ENCODE results near the gene RGS9.

DNA sequence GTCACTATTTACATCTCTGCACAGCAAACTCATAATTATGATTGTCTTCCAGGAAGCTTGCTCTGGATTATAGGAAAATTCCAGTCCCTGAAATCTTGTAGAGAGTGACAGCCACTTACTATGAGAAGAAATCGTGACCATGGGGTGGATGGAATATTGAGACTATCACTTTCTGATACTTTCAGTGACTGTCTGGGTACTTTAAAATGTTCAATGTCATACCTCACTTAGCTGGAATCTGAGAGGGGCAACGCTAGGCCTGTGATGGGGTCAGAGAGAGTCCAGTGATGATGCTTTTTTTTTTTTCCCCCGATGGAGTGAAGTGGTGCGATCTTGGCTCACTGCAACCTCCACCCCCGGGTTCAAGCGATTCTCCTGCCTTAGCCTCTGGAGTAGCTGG is 32.2 kb upstream of the RGS9 start:
- TF ChIP-seq HOXA7 (CRISPR knock-in tag; IDR thresholded peaks at IDR 0.05) (no peak), HDAC2 (IDR thresholded peaks at IDR 0.05) (no peak), POLR2A (IDR thresholded peaks at IDR 0.05; ENCODE audit: low read length) (no peak), KDM1A (IDR thresholded peaks at IDR 0.05; ENCODE audit: low read depth) (no peak), CEBPB (IDR thresholded peaks at IDR 0.05) (no peak), ZSCAN20 (CRISPR knock-in tag; IDR thresholded peaks at IDR 0.05) (no peak)
- TF ChIP-seq, protein P1, sequence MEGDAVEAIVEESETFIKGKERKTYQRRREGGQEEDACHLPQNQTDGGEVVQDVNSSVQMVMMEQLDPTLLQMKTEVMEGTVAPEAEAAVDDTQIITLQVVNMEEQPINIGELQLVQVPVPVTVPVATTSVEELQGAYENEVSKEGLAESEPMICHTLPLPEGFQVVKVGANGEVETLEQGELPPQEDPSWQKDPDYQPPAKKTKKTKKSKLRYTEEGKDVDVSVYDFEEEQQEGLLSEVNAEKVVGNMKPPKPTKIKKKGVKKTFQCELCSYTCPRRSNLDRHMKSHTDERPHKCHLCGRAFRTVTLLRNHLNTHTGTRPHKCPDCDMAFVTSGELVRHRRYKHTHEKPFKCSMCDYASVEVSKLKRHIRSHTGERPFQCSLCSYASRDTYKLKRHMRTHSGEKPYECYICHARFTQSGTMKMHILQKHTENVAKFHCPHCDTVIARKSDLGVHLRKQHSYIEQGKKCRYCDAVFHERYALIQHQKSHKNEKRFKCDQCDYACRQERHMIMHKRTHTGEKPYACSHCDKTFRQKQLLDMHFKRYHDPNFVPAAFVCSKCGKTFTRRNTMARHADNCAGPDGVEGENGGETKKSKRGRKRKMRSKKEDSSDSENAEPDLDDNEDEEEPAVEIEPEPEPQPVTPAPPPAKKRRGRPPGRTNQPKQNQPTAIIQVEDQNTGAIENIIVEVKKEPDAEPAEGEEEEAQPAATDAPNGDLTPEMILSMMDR (IDR thresholded peaks at IDR 0.05) = no peak
- TF ChIP-seq, protein P2, sequence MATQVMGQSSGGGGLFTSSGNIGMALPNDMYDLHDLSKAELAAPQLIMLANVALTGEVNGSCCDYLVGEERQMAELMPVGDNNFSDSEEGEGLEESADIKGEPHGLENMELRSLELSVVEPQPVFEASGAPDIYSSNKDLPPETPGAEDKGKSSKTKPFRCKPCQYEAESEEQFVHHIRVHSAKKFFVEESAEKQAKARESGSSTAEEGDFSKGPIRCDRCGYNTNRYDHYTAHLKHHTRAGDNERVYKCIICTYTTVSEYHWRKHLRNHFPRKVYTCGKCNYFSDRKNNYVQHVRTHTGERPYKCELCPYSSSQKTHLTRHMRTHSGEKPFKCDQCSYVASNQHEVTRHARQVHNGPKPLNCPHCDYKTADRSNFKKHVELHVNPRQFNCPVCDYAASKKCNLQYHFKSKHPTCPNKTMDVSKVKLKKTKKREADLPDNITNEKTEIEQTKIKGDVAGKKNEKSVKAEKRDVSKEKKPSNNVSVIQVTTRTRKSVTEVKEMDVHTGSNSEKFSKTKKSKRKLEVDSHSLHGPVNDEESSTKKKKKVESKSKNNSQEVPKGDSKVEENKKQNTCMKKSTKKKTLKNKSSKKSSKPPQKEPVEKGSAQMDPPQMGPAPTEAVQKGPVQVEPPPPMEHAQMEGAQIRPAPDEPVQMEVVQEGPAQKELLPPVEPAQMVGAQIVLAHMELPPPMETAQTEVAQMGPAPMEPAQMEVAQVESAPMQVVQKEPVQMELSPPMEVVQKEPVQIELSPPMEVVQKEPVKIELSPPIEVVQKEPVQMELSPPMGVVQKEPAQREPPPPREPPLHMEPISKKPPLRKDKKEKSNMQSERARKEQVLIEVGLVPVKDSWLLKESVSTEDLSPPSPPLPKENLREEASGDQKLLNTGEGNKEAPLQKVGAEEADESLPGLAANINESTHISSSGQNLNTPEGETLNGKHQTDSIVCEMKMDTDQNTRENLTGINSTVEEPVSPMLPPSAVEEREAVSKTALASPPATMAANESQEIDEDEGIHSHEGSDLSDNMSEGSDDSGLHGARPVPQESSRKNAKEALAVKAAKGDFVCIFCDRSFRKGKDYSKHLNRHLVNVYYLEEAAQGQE (IDR thresholded peaks at IDR 0.05) = no peak

All from A549 (cell line).